ENCODE data around the gene GSG1L.
"Not testable (repeated sequence)": the region's sequence is repeated elsewhere in the genome, so short reads cannot be mapped to it uniquely, and the experiment has no call there.

GSG1L gene

DNA sequence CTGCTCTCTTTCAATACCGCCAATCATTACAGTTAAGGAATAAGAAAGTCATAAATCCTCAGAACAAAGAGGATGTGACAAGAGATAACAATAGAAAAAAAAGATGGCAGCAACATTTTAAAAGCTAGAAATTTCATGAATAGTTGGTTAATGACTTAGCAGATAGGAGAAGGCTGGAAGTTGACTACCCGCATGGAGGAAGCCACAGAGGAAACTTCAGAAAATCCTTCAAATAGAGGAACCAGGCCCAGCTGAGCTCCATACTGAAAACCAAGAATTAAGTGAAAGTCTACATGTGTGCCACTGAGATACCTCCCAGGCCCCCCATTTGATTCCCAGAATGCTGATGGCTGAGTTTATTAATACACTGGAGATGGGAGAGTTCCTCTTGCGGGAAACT is 109.3 kb downstream of the GSG1L start:
- DNase-seq (ENCODE audit: low read depth in 1 of 2, low spot score in 1 of 2) = no peak

DNA sequence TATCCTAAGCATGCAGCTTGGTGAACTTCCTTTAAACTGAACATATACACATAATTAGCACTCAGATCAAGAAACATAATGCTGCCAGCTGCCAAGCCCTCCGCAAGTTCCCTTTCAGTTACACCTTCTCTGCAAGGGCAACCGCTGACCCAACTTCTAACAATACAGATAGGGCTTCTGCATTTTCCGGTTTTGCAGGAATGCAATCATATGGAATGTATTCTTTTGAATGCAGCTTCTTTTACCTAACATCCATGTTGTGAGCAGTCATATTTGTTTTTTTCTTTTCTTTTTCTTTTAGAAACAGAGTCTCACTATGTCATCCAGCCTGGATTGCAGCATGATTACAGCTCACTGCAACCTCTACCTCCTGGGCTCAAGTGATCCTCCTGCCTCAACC is 110.7 kb downstream of the GSG1L start:
- DNase-seq (ENCODE audit: low read depth in 1 of 2, low spot score in 1 of 2) = no peak

DNA sequence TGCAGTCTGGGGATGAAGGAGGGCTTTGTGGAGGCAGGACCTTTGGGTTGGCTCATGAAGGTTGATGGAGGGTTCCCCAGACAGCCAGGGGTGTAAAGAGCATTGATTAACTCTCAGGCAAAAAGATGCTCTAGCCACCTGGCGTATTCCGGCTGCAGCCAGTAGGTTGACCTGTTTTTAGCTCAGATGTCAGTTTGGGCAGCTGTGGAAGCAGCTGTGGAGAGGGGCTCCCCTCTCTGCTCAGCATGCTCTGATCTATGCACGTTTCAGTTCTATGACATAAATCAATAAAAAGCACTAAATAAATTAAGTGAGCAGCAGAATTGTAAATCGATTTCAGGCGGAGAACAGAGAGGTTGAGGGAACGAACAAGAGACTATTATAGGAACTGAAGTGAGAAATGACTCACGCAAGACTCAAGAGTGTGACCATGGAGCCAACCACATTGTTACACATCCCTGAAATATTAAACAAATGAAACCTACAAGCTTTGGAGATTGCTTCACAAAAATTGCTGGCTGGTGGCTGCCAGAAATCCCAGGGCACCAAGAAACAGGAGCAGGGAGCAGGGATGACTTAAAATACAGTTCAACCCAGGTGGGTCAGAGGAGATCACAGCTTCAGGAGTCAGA is 111.9 kb downstream of the GSG1L start:
- DNase-seq (ENCODE audit: low read depth in 1 of 2, low spot score in 1 of 2) = no peak

DNA sequence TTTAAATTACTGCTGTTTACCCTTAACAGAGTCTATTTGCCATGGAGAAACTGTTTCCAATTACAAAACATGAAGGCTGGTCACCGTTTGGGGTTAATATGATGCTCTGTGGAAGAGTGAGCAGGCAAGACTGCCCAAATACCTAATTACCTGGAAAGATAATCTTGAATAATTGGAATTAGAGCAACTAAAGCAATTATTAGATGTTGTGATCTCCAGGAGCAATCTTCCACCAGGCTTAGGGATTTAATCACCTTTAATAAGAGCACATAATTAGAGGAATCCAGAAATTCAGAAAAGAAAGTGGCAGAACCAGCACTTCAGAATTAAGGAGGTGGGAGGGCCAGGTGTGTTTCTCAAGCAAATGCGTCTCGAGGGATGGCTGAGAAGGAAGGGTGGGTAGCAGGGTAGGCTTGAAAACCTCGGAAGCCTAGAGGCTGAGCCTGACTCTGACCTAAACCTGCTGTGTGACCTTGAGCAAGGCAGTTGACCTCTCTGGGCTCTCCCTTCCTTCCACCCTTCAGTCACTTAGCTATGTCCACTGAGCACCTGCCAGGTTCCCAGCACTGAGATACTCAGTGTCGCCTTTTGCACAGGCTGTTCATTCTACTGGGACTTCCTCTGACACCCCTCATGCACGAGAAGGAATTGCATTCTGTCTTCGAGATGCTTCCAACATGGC is 113.2 kb downstream of the GSG1L start:
- DNase-seq (ENCODE audit: low read depth in 1 of 2, low spot score in 1 of 2) = no peak

DNA sequence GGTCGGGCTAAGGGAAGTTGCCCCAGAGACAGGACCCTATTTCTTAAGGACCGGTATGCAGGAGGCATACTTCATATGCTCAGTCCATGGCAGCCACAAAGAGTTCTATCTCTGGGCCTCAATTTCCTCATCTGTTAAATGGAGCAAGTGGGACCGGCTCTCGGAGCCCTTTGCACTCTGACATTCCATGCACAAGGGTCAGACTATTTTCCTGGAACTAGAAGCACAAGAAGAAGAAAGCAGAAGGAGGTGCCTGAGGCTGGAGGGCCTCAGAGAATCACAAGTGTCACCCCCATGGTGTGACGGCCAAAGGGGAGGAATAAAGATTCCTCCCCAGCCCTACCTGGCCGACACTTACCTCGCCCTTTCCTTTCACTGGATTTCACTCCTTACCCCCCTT is 115.8 kb downstream of the GSG1L start:
- DNase-seq (ENCODE audit: low read depth in 1 of 2, low spot score in 1 of 2) = no peak

DNA sequence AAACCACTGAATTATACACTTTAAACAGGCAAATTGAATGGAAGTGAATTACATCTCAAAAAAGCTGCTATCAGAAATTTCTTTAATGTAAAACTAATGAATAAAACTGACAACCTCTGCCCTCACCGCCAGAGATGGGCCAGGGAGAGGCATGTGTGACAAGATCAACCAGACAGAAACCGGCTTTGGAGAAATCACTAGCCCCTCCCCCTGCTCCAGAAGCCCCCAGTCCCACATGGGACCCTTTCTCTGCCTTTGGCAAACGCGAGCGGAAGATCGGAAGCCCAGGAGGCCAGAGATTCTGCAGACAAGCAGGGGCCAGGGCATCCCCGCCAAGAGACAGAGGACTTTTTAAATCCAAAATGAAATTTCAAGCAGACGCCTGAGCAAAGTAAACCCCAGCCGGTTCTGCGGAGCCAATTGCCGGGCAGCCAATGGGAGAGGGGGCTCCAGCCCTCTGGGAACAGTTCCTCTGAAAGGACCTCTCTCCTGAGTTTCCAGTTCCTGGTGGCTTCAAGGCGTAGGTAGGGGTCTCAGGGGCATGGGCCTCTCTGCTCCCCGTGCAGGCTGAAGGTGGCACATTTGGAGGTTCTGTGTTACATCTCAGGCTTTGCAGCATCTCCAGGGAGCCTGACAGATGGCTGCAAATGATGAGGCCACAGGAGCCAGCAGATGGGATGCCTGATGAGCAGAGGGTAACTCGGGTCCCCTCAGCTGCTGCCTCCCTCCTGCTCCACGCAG is 118.1 kb downstream of the GSG1L start:
- no peak for DNase-seq (ENCODE audit: low read depth in 1 of 2, low spot score in 1 of 2)

DNA sequence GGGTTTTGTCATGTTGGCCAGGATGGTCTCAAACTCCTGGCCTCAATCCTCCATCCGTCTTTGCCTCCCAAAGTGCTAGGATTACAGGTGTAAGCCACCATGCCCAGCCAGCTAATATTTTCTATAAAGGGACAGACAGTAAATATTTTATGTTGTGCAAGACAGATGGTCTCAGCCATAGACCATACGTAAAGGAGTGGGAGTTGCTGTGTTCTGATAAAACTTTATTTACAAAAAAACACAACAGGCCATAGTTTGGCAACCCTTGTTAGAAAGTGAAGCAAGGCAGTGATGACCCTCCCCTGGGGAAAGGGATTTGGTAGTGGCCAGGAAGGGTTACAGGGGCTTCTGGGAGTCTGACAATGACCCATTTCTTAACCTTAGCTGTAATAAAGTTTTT is 119.7 kb downstream of the GSG1L start:
- no peak for DNase-seq (ENCODE audit: low read depth in 1 of 2, low spot score in 1 of 2)

DNA sequence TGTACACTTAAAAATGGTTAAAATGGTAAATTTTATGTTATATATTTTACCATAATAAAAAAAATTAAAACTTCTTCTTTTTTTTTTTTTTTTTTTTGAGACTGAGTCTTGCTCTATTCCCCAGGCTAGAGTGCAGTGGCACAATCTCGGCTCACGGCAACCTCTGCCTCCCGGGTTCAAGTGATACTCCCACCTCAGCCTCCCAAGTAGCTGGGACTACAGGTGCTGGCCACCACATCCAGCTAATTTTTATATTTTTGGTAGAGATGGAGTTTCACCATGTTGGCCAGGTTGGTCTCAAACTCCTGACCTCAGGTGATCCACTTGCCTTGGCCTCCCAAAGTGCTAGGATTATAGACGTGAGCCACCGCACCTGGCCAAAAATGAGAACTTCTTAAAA is 121.4 kb downstream of the GSG1L start:
- DNase-seq (ENCODE audit: low read depth in 1 of 2, low spot score in 1 of 2) = not testable (repeated sequence)

DNA sequence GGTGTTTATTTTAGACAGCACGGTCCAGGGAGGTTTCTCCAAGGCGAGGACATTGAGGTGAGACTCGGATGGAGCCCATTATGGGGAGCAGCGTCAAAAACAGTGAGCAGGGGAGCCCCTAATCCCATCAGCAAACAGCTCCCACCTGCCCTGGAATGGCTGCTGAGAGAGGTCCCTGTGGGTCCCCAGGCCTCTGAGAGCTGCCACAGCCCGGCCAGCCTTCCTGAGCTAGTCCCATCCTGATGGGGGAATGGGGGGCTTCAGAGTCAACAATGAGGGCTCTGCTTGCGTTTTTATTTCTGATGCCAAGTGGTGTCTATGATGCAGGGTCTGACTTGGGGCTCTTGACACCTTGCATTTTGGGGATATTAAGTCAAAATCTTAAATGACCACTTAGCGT is 128.4 kb downstream of the GSG1L start:
- DNase-seq (ENCODE audit: low read depth in 1 of 2, low spot score in 1 of 2) = no peak

DNA sequence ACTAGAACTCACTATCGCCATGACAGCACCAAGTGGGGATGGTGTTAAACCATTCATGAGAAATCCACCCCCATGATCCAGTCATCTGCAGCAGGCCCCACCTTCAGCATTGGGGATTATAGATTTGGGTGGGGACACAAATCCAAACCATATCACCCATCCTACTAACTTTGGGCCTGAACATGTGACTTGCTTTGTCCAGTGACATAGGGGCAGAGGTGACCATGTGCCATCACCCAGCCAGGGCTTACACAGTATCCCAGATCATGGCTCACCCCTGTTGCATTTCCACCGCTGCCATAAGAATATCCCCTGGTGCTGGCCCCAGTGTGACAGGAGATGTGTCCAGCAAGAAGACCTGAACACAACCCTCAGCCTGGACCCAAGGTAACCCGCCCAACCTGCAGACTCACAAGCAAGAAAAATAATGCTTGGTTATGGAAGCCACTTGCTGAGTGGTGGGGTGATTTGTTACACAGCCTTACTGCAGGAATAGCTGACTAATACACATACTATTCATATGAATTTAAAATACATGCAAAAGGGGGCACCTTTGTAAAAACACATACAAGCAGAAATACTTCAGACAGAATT is 130.9 kb downstream of the GSG1L start:
- no peak for DNase-seq (ENCODE audit: low read depth in 1 of 2, low spot score in 1 of 2)

DNA sequence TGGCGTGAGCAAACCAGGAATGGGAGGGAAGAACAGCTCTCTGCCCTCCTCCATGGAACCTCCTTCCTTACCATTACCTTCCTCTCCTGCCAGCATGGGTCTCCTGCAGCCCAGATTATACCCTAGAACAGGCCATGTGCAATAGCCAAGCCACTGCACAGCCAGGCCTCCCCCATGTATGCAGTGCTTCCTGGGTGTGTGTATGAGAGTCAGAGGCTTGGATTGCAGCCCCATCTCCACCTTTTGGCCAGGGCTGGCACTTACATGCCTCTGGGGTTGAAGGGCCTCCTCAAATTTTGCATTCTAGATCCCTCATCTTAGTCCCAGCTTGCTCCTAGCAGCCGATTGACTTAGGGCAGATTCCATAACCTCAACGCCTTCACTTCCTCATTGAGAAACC is 133.7 kb downstream of the GSG1L start:
- DNase-seq (ENCODE audit: low read depth in 1 of 2, low spot score in 1 of 2) = no peak

DNA sequence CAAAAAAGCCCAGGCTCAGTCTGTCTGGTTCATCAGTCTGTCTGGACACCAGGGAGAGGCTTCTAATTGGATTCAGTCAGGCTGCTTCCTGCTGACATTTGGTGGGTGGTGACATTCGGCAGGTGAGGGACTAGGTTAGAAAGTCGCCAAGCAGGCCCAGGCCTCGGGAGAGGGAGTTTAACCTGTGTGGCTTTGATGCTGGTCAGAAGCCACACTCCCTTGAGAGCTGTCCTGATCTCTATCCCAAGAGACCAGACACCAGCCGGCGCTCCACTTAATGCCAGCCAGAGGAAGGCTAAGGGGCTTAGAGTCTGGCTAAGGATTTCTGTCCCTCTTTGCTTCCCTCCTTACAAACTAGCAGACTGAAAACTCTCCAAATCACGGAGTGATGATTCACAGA is 135.0 kb downstream of the GSG1L start:
- no peak for DNase-seq (ENCODE audit: low read depth in 1 of 2, low spot score in 1 of 2)

DNA sequence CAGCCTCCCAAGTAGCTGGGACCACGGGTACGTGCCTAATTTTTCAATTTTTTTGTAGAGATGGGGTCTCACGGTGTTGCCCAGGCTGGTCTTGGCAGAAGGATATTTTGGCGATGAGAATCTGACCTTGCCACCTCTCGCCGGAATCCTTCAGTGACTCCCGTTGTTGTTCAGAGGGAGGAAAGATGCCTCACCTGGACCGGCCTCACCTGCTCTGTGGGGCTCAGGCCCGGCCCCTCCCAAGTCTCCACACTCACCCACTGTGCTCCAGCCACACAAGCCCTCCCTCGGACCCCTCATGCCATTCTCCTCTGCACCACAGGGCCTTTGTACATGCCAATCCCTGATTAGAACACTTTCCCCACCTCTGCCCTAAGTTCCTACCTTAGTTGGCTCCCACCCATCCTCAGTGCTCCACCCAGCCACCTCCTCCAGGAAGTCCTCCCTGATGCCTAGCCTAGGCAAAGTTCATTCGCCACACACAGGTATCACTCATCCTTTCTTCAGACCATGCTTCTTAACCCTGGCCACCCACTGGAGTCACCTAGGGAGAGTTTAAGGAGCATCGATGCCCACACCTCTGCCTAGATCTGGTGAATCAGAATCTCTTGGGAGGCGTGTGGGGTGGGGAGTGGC is 136.1 kb downstream of the GSG1L start:
- DNase-seq (ENCODE audit: low read depth in 1 of 2, low spot score in 1 of 2) = no peak

DNA sequence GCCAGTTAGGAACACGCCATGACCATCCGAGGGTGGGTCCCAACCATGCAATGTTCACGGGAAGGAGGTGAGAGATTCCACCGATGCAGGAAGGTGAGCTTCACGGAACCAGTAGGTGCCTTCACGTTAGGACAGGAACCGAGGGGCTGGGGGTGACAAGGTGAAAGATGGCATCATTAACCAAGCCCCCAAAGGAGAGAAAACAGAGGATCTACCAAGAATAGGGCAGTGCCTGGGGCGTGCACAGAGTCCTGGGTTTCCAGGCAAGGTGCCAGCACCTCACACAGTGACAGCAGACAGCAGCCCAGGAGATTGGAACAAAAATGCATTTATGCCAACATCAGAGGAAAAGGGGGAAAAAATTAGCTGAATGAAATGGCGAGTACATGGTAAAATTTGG is 137.9 kb downstream of the GSG1L start:
- no peak for DNase-seq (ENCODE audit: low read depth in 1 of 2, low spot score in 1 of 2)

DNA sequence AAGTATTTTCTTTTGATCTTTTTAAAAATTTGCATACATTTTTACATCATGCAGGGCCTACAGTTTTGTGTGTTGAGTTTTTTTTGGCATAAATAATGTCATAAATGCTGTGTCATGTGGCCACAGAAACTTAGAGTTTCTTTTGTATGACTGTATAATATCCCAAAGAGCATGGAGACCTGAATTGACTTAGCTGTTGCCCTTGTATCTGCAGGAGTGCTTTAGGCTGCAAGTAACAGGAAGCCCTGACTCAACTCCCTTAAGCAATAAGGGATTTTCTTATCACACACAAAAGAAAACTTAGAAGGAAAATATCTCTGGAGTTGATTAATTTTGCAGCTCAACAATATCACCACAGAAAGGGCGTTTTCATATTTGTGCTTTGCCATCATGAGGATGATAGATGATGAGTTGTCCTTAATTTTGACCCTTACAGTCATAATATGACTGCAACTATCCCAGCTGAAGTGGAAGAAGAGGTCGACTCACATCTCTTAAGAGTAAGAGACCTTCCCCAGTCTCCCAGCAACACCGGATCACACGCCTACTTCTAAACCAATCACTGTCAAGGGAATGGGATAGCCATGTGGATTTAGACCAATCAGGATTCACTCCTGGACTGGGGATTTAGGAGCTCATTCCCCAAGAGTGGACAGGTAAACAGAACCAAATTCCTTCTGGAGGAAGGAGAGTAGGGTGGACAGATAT is 138.9 kb downstream of the GSG1L start:
- no peak for DNase-seq (ENCODE audit: low read depth in 1 of 2, low spot score in 1 of 2)

DNA sequence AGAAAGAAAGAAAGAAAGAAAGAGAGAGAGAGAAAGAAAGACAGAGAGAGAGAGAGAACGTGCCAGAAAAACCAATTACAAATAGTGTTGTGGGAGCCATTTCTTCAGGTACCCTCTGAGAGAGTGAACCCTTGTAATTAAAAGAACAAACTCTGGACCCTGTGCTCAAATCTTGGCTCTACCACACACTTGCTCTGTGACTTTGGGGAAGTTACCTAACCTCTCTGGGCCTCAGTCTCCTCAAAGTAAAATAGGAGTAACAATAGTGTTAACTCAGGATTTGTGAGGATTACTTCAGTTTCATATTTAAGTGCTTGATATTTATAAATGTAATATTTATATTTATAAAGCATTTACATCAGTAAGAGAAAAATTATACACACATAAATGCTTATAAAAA is 139.8 kb downstream of the GSG1L start:
- no peak for DNase-seq (ENCODE audit: low read depth in 1 of 2, low spot score in 1 of 2)

DNA sequence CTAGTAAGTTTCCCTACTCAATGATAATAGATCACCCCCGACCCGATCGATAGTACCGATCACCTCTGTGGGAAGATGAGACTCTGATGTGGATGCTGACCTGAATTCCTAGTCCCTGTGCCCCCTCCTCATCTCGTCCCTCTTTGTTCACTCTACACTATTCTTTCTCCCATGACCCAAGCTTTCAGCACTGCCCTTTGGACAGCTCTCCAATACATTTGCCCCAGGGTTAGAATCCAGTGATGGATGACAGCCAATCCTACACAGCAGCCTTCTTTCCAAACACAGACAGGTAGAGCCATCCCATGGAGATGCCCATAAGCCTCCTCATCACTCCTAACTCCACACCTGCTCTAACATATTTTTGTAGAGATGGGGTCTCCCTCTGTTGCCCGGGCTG is 141.1 kb downstream of the GSG1L start:
- no peak for DNase-seq (ENCODE audit: low read depth in 1 of 2, low spot score in 1 of 2)

DNA sequence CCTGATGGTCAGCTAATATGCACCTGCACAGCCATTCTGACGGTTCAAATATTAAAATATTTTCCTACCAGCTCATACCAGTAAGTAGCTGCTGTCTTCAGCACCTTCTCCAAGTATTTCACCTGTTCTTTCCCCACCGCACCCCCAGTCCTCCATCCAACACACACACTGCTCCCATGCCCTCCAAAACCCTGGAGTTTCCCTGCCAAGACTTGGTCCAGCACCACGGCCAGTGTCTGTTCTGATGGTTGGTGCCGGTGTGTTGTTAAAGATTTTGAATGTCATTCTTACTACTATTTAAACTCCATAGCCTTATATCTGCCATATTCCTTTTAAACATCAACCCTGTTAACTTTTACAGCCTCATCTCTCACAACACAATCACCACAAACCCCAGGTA is 142.4 kb downstream of the GSG1L start:
- no peak for DNase-seq (ENCODE audit: low read depth in 1 of 2, low spot score in 1 of 2)

DNA sequence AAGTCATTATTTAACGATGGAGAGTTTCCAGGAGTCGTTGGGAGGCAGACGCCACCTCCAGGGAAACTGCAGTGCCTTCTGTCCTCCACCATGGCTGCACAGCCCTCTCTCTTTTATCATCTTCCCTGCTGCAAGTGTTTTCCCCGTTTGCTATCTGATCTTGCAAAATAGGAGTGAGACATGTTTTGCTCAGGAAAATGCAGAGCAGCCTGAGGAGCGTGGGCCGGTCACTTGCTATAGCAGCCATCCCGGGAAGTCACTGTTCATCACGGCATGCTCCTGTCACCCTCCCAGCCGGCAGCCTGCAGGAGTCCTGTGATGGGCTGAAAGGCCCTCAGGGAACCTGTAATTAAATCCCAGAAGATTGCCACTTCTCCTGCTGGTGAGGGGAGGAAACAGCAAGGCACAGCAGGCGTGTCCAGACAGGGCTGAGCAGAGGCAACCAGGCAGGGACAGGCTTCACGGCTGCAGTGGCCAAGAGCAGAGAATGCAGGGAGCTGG is 143.1 kb downstream of the GSG1L start:
- no peak for DNase-seq (ENCODE audit: low read depth in 1 of 2, low spot score in 1 of 2)

DNA sequence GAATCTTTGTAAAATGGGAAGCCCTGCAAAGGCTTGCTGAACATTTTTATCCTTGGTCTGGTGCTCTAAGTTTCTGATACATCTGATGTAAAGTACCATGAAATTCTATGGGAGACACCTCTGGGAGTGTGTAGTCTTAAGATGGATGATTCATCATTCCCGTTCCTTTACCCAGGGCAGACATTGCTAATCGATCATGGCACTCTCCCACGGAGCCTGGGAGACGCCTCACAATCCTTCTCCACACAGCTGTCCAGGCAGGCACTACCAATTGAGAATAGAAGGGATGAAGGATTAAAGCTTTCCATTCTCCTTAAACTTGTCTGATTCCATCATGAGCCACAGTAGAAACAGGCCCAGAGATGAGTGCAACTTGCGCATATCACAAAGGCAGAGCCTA is 144.8 kb downstream of the GSG1L start:
- no peak for DNase-seq (ENCODE audit: low read depth in 1 of 2, low spot score in 1 of 2)

DNA sequence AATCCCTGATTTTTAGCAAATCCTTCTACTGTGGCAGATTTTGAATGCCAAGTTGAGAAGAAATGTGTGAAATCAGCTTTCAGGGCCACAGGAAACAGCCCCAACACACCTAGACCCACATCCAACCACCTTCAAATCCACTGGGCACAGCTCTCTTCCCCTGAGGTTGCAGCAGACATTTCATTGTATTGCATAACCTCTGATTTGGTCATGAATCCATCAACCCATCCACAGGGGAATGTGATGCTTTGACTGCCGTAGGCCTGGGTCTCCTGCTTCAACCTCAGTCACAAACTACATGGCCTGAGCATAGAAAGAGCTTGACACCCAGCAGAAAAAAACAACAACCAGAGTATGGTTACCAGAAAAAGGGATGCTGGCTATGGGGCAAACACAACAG is 145.6 kb downstream of the GSG1L start:
- DNase-seq (ENCODE audit: low read depth in 1 of 2, low spot score in 1 of 2) = no peak

Data from activated T-helper 1 cell treated with anti-CD3 and anti-CD28 coated beads, Interleukin-2, amount 50 U/mL, for 16 hours (primary cell).